Astrocyte (in vitro differentiated cells and primary cell): ENCODE data around the gene PAGR1. TPM values are rescaled to one million over a fixed set of nuclear protein-coding genes. Genes with fewer than 3 reads are reported as not detected.

Experiments
- DNase-seq: peaks from one replicate; pipeline ENCODE4 v3.0.0-alpha.2; 2010; ENCODE audit warnings: low read depth
- FAIRE-seq: peaks from 2 replicates; lab custom pipeline; 2011; peaks lifted over from hg19 to GRCh38; lab: Jason Lieb, UNC
- H2AFZ ChIP-seq: 2 replicates; pipeline ENCODE4 v1.6.0; 2012; ENCODE audit warnings: low read depth, low read length, inconsistent platforms
- H3K27ac ChIP-seq: 2 replicates; pipeline ENCODE4 v1.5.1; 2011; ENCODE audit warnings: low read depth, low read length, inconsistent platforms
- H3K27me3 ChIP-seq: 2 replicates; pipeline ENCODE4 v1.6.0; 2011; ENCODE audit warnings: low read length, inconsistent platforms; ENCODE audit not compliant: insufficient read depth
- H3K36me3 ChIP-seq: 2 replicates; pipeline ENCODE4 v1.5.1; 2011; ENCODE audit warnings: low read length, inconsistent platforms; ENCODE audit not compliant: insufficient read depth
- H3K4me1 ChIP-seq: 2 replicates; pipeline ENCODE4 v1.5.1; 2011; ENCODE audit warnings: low read length, inconsistent platforms; ENCODE audit not compliant: insufficient read depth
- H3K4me2 ChIP-seq: 2 replicates; pipeline ENCODE4 v1.6.0; 2012; ENCODE audit warnings: low read length, inconsistent platforms
- H3K4me3 ChIP-seq: 2 replicates; pipeline ENCODE4 v1.5.1; 2011; ENCODE audit warnings: low read depth, mild to moderate bottlenecking, low read length, inconsistent platforms; ENCODE audit not compliant: insufficient read depth
- H3K79me2 ChIP-seq: 2 replicates; pipeline ENCODE4 v1.6.0; 2012; ENCODE audit warnings: mild to moderate bottlenecking, low read length, inconsistent platforms; ENCODE audit not compliant: insufficient read depth
- H3K9ac ChIP-seq: 2 replicates; pipeline ENCODE4 v1.6.0; 2012; ENCODE audit warnings: mild to moderate bottlenecking, low read length, inconsistent platforms
- H3K9me3 ChIP-seq: 2 replicates; pipeline ENCODE4 v1.5.1; 2012; ENCODE audit warnings: low read depth, mild to moderate bottlenecking, low read length, inconsistent platforms; ENCODE audit not compliant: insufficient read depth
- H4K20me1 ChIP-seq: 2 replicates; pipeline ENCODE4 v1.6.0; 2012; ENCODE audit warnings: low read length, inconsistent platforms; ENCODE audit not compliant: insufficient read depth
- H3K27ac Mint-ChIP-seq: one replicate; pipeline ENCODE4 v1.8.0; 2021; ENCODE audit warnings: mild to moderate bottlenecking, mixed read lengths; ENCODE audit not compliant: unreplicated experiment
- H3K27me3 Mint-ChIP-seq: one replicate; pipeline ENCODE4 v1.8.0; 2021; ENCODE audit warnings: low read depth, mixed read lengths; ENCODE audit not compliant: unreplicated experiment
- H3K36me3 Mint-ChIP-seq: one replicate; pipeline ENCODE4 v1.8.0; 2021; ENCODE audit warnings: low read depth, mixed read lengths; ENCODE audit not compliant: unreplicated experiment
- H3K4me1 Mint-ChIP-seq: one replicate; pipeline ENCODE4 v1.8.0; 2021; ENCODE audit warnings: low read depth, mixed read lengths; ENCODE audit not compliant: unreplicated experiment
- H3K4me3 Mint-ChIP-seq: one replicate; pipeline ENCODE4 v1.8.0; 2021; ENCODE audit warnings: mild to moderate bottlenecking, moderate library complexity, mixed read lengths; ENCODE audit not compliant: unreplicated experiment
- H3K9me3 Mint-ChIP-seq: one replicate; pipeline ENCODE4 v1.8.0; 2021; ENCODE audit warnings: mild to moderate bottlenecking, mixed read lengths; ENCODE audit not compliant: unreplicated experiment
- EZH2 ChIP-seq: IDR thresholded peaks from 2 replicates; pipeline ENCODE4 v1.6.1; 2012; ENCODE audit warnings: mild to moderate bottlenecking, low read length, inconsistent platforms; ENCODE audit not compliant: insufficient read depth
- total RNA-seq: library from RNA; stranded (reverse); gene quantifications from 2 replicates; pipeline ENCODE4 v1.2.1, GENCODE V29; 2021
- TF ChIP-seq, protein P1 (sequence below): IDR thresholded peaks from 2 replicates; pipeline ENCODE4 v1.5.1; 2011; ENCODE audit warnings: low read depth, mild to moderate bottlenecking, inconsistent platforms, low read length, moderate library complexity; ENCODE audit not compliant: insufficient read depth

The PAGR1 gene
- total RNA-seq, 1 donor from 2014 or later, result 20.8 TPM

DNA sequence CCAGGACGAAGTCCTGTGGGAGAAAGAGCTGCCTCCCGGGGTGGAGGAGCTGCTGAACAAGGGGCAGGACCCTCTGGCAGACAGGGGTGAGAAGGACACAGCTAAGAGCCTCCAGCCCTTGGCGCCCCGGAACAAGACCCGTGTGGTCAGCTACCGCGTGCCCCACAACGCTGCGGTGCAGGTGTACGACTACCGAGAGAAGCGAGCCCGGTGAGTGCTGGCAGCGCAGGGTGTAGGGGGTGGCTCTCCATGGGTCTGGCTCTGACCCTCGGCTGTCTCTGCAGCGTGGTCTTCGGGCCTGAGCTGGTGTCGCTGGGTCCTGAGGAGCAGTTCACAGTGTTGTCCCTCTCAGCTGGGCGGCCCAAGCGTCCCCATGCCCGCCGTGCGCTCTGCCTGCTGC lies 25.7 kb downstream of the PAGR1 start:
- Histone ChIP-seq H3K9ac (no peak overlapping the region), H4K20me1 (peaks cover 8% of the 10 kb centered on the region), H3K4me1 (no peaks in the 10 kb centered on the region), H2AFZ (no peak overlapping the region), H3K27ac (no peak overlapping the region), H3K27me3 (no peaks in the 10 kb centered on the region), H3K9me3 (no peaks in the 10 kb centered on the region), H3K4me2 (no peak overlapping the region), H3K4me3 (no peak overlapping the region), H3K36me3 (peaks cover 31% of the 10 kb centered on the region), H3K79me2 (no peaks in the 10 kb centered on the region)
- no peak for FAIRE-seq
- peaks cover 3% of the 10 kb centered on the region for H3K27me3 Mint-ChIP-seq
- H3K4me1 Mint-ChIP-seq, result peaks cover 4% of the 10 kb centered on the region
- no peak overlapping the region for H3K27ac Mint-ChIP-seq
- H3K4me3 Mint-ChIP-seq, result no peak overlapping the region
- TF ChIP-seq, protein P1, sequence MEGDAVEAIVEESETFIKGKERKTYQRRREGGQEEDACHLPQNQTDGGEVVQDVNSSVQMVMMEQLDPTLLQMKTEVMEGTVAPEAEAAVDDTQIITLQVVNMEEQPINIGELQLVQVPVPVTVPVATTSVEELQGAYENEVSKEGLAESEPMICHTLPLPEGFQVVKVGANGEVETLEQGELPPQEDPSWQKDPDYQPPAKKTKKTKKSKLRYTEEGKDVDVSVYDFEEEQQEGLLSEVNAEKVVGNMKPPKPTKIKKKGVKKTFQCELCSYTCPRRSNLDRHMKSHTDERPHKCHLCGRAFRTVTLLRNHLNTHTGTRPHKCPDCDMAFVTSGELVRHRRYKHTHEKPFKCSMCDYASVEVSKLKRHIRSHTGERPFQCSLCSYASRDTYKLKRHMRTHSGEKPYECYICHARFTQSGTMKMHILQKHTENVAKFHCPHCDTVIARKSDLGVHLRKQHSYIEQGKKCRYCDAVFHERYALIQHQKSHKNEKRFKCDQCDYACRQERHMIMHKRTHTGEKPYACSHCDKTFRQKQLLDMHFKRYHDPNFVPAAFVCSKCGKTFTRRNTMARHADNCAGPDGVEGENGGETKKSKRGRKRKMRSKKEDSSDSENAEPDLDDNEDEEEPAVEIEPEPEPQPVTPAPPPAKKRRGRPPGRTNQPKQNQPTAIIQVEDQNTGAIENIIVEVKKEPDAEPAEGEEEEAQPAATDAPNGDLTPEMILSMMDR, result no peak
- TF ChIP-seq EZH2, result no peak
- no peaks in the 10 kb centered on the region for H3K9me3 Mint-ChIP-seq
- DNase-seq, result no peak
- peaks cover 14% of the 10 kb centered on the region for H3K36me3 Mint-ChIP-seq

DNA sequence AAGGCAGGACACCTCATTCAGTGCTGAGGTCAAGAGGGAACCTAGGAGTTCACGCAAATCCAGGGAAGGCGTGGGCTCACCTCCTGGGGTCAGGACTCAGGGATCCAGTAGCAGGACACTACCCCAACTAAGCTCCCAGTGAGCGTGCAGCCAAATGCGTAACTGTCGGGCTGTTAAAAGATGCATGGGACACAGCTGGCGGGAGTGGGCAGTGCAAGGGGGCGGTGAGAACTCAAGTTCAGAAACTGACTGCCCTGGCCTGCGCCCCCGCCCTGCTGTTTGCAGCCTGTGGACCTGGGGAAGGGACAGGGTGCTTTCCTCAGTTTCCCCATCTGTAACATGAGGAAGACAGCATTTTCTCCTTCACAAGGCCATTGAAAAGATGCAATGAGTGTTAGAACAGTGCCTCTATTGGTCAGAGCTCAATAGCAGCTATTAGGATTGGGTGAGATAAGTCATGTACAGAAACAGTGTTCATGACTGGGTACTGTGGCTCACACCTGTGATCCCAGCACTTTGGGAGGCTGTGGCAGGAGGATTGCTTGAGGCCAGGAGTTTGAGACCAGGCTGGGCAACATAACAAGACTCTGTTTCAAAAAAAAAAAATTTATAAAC lies 26.9 kb downstream of the PAGR1 start:
- Histone ChIP-seq H3K36me3 (peaks cover 32% of the 10 kb centered on the region), H4K20me1 (peaks cover 8% of the 10 kb centered on the region), H3K9ac (no peak overlapping the region), H3K79me2 (no peaks in the 10 kb centered on the region), H3K4me1 (no peaks in the 10 kb centered on the region), H3K4me3 (no peak overlapping the region), H2AFZ (no peak overlapping the region), H3K27ac (no peak overlapping the region), H3K27me3 (no peaks in the 10 kb centered on the region), H3K4me2 (no peak overlapping the region), H3K9me3 (no peaks in the 10 kb centered on the region)
- TF ChIP-seq, protein P1, result peak; percentile 15
- no peak for TF ChIP-seq EZH2
- H3K36me3 Mint-ChIP-seq, result peaks cover 15% of the 10 kb centered on the region
- peaks cover 1% of the 10 kb centered on the region for H3K4me1 Mint-ChIP-seq
- DNase-seq, result no peak
- H3K27ac Mint-ChIP-seq, result no peak overlapping the region
- H3K4me3 Mint-ChIP-seq, result no peak overlapping the region
- H3K27me3 Mint-ChIP-seq, result peaks cover 5% of the 10 kb centered on the region
- no peaks in the 10 kb centered on the region for H3K9me3 Mint-ChIP-seq
- FAIRE-seq, result no peak

DNA sequence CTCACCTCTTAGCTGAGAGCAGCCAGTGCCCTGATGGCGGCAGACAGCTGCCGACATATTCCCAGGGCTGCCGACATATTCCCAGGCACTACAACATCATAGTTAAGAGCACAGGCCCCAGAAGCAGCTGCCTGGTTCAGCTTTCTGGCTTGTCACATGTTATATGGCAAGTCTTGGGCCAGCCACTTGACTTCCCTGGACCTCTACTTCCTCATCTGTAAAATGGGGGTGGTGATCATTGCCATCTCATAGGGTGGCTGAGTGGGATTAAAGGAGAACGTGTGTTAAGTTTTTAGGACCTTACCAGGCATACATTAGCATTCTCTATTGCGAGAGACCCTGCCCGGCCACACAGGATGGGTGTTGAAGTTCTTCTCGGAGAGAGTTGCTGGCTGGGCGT lies 28.0 kb downstream of the PAGR1 start:
- H4K20me1 ChIP-seq, result peaks cover 12% of the 10 kb centered on the region
- H3K27me3 ChIP-seq, result no peaks in the 10 kb centered on the region
- H3K4me3 ChIP-seq, result no peak overlapping the region
- FAIRE-seq (no peak), DNase-seq (no peak)
- no peaks in the 10 kb centered on the region for H3K4me1 Mint-ChIP-seq
- H3K27ac ChIP-seq, result no peak overlapping the region
- no peak overlapping the region for H3K9ac ChIP-seq
- peaks cover 15% of the 10 kb centered on the region for H3K36me3 Mint-ChIP-seq
- peaks cover 30% of the 10 kb centered on the region for H3K36me3 ChIP-seq
- no peak overlapping the region for H2AFZ ChIP-seq
- peaks cover 5% of the 10 kb centered on the region for H3K27me3 Mint-ChIP-seq
- TF ChIP-seq, protein P1, result no peak
- TF ChIP-seq EZH2, result no peak
- no peaks in the 10 kb centered on the region for H3K9me3 Mint-ChIP-seq
- H3K79me2 ChIP-seq, result no peaks in the 10 kb centered on the region
- peak overlapping the region; percentile 14 for H3K4me3 Mint-ChIP-seq
- H3K27ac Mint-ChIP-seq, result no peak overlapping the region
- H3K4me2 ChIP-seq, result no peak overlapping the region
- H3K4me1 ChIP-seq, result no peaks in the 10 kb centered on the region
- no peaks in the 10 kb centered on the region for H3K9me3 ChIP-seq
